Nephron progenitor cell (in vitro differentiated cells): ENCODE results near the gene DNAJC30.
A peak's percentile ranks its signal among the peaks of the same experiment; 100 is the strongest.

Source experiments
- DNase-seq: peaks from one replicate; pipeline ENCODE4 v3.0.0; 2021
- H3K27ac Mint-ChIP-seq: 2 replicates; pipeline ENCODE4 v1.8.0; 2021; ENCODE audit warnings: mild to moderate bottlenecking, moderate library complexity, mixed read lengths
- H3K27me3 Mint-ChIP-seq: 2 replicates; pipeline ENCODE4 v1.8.0; 2021; ENCODE audit warnings: mild to moderate bottlenecking, low read depth, mixed read lengths; ENCODE audit not compliant: poor library complexity
- H3K36me3 Mint-ChIP-seq: 2 replicates; pipeline ENCODE4 v1.8.0; 2021; ENCODE audit warnings: low read depth, mixed read lengths
- H3K4me1 Mint-ChIP-seq: 2 replicates; pipeline ENCODE4 v1.8.0; 2021; ENCODE audit warnings: mixed read lengths
- H3K4me3 Mint-ChIP-seq: 2 replicates; pipeline ENCODE4 v1.8.0; 2021; ENCODE audit warnings: mild to moderate bottlenecking, moderate library complexity, mixed read lengths
- H3K9me3 Mint-ChIP-seq: 2 replicates; pipeline ENCODE4 v1.8.0; 2021; ENCODE audit warnings: mild to moderate bottlenecking, moderate library complexity, mixed read lengths
- CTCF ChIP-seq: fragments of 200-600 bp; sonication (generic); IDR thresholded peaks from 2 replicates; pipeline ENCODE4 v1.5.0; 2021; ENCODE audit warnings: antibody characterized with exemption

DNAJC30 gene

GRCh38 chr7:73652541-73652949 lies 30.7 kb downstream of the DNAJC30 start:
- H3K27me3 Mint-ChIP-seq: peaks cover 63% of the 10 kb centered on the region

GRCh38 chr7:73650524-73650923 lies 32.7 kb downstream of the DNAJC30 start:
- Mint-ChIP-seq H3K27me3 (peaks cover 83% of the 10 kb centered on the region), H3K4me1 (peaks cover 17% of the 10 kb centered on the region), H3K9me3 (peaks cover 8% of the 10 kb centered on the region), H3K4me3 (no peak overlapping the region), H3K27ac (no peak overlapping the region), H3K36me3 (no peaks in the 10 kb centered on the region)
- DNase-seq: no peak
- TF ChIP-seq CTCF: no peak

More at GRCh38 chr7:73652541-73652949, 30.7 kb downstream of the DNAJC30 start:
- no peaks in the 10 kb centered on the region for H3K36me3 Mint-ChIP-seq
- H3K27ac Mint-ChIP-seq: no peak overlapping the region
- DNase-seq: no peak
- peaks cover 14% of the 10 kb centered on the region for H3K4me1 Mint-ChIP-seq
- H3K9me3 Mint-ChIP-seq: peaks cover 10% of the 10 kb centered on the region
- TF ChIP-seq CTCF: no peak
- H3K4me3 Mint-ChIP-seq: no peak overlapping the region

- Mint-ChIP-seq H3K4me1 (peaks cover 17% of the 10 kb centered on the region), H3K4me3 (peak overlapping the region; percentile 50), H3K9me3 (peaks cover 3% of the 10 kb centered on the region), H3K36me3 (no peaks in the 10 kb centered on the region), H3K27ac (no peak overlapping the region), H3K27me3 (peaks cover 87% of the 10 kb centered on the region)
- no peak for DNase-seq
- no peak for TF ChIP-seq CTCF
Observed at GRCh38 chr7:73649576-73649975, 33.7 kb downstream of the DNAJC30 start.

- no peak for TF ChIP-seq CTCF
- H3K27me3 Mint-ChIP-seq: peaks cover 91% of the 10 kb centered on the region
- H3K4me3 Mint-ChIP-seq: peak overlapping the region; percentile 78
- no peak for DNase-seq
- no peaks in the 10 kb centered on the region for H3K36me3 Mint-ChIP-seq
- no peaks in the 10 kb centered on the region for H3K9me3 Mint-ChIP-seq
- H3K27ac Mint-ChIP-seq: no peak overlapping the region
- H3K4me1 Mint-ChIP-seq: peaks cover 17% of the 10 kb centered on the region
Observed at GRCh38 chr7:73648593-73649332, 34.5 kb downstream of the DNAJC30 start.

GRCh38 chr7:73647725-73648592 lies 35.3 kb downstream of the DNAJC30 start:
- Mint-ChIP-seq H3K27ac (no peak overlapping the region), H3K4me1 (peaks cover 17% of the 10 kb centered on the region), H3K9me3 (no peaks in the 10 kb centered on the region), H3K27me3 (peaks cover 90% of the 10 kb centered on the region), H3K36me3 (no peaks in the 10 kb centered on the region), H3K4me3 (peak overlapping the region; percentile 78)
- no peak for TF ChIP-seq CTCF
- peak; percentile 49 for DNase-seq
